Measurements from ENCODE around the gene PITPNM3.

- no peak for TF ChIP-seq POLR2A (IDR thresholded peaks at IDR 0.05)
- TF ChIP-seq, protein P1, sequence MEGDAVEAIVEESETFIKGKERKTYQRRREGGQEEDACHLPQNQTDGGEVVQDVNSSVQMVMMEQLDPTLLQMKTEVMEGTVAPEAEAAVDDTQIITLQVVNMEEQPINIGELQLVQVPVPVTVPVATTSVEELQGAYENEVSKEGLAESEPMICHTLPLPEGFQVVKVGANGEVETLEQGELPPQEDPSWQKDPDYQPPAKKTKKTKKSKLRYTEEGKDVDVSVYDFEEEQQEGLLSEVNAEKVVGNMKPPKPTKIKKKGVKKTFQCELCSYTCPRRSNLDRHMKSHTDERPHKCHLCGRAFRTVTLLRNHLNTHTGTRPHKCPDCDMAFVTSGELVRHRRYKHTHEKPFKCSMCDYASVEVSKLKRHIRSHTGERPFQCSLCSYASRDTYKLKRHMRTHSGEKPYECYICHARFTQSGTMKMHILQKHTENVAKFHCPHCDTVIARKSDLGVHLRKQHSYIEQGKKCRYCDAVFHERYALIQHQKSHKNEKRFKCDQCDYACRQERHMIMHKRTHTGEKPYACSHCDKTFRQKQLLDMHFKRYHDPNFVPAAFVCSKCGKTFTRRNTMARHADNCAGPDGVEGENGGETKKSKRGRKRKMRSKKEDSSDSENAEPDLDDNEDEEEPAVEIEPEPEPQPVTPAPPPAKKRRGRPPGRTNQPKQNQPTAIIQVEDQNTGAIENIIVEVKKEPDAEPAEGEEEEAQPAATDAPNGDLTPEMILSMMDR (IDR thresholded peaks at IDR 0.05), result no peak
Measured at GRCh38 chr17:6446516-6447100, 109.7 kb downstream of the PITPNM3 start.
